ENCODE measurements around the gene FAM3C. TPM values are rescaled to one million over a fixed set of nuclear protein-coding genes. Genes with fewer than 3 reads are reported as not detected.

Gene FAM3C
- total and polyA plus RNA-seq, 2 experiments from 2014 or later = 33.9 to 60.3 TPM

- TF ChIP-seq ZNF331 (CRISPR knock-in tag; IDR thresholded peaks at IDR 0.05; ENCODE audit: low read depth) (no peak), EZH2 (IDR thresholded peaks at IDR 0.05; ENCODE audit: low read depth, unreplicated experiment) (no peak), EZH2phosphoT487 (IDR thresholded peaks at IDR 0.05; ENCODE audit: unreplicated experiment) (no peak)
These were observed 13.6 kb downstream of the FAM3C start (continued) for GRCh38 chr7:121382473-121382872.

- Mint-ChIP-seq H3K4me3 (no peak overlapping the region), H3K27me3 (ENCODE audit: insufficient read depth, low read depth, poor library complexity) (no peaks in the 10 kb centered on the region), H3K36me3 (ENCODE audit: low read depth) (peaks cover 9% of the 10 kb centered on the region; the same call in 2 of the 3 replicates), H3K27ac (no peak overlapping the region), H3K9me3 (no peaks in the 10 kb centered on the region), H3K4me1 (no peaks in the 10 kb centered on the region; the same call in 1 of the 3 replicates)
- H3F3A ChIP-seq (replicated peaks; ENCODE audit: low read depth) = no peaks in the 10 kb centered on the region
- H3K27me3 ChIP-seq (ENCODE audit: insufficient read depth) = no peaks in the 10 kb centered on the region
- no peak overlapping the region for H3K4me2 ChIP-seq
- H3K27ac ChIP-seq (ENCODE audit: low read depth) = no peak overlapping the region
- no peaks in the 10 kb centered on the region for H3K9me2 ChIP-seq (ENCODE audit: insufficient read depth)
- no peaks in the 10 kb centered on the region for H3K4me1 ChIP-seq (ENCODE audit: insufficient read depth)
- peaks cover 9% of the 10 kb centered on the region for H3K36me3 ChIP-seq (ENCODE audit: insufficient read depth)
- H3K4me3 ChIP-seq = no peak overlapping the region
- DNase-seq (ENCODE audit: low spot score) (no peak), ATAC-seq (no peak)
- no peaks in the 10 kb centered on the region for H4K20me1 ChIP-seq (replicated peaks; ENCODE audit: insufficient read depth)
- H3K79me2 ChIP-seq (replicated peaks; ENCODE audit: insufficient read depth) = peaks cover 41% of the 10 kb centered on the region
- TF ChIP-seq EZH2phosphoT487 (IDR thresholded peaks at IDR 0.05; ENCODE audit: unreplicated experiment) (no peak), CREB1 (CRISPR knock-in tag; IDR thresholded peaks at IDR 0.05; ENCODE audit: low read depth) (no peak), NANOG (IDR thresholded peaks at IDR 0.05; ENCODE audit: borderline replicate concordance) (no peak), STAT1 (IDR thresholded peaks at IDR 0.05; ENCODE audit: unreplicated experiment) (no peak)
- no peak overlapping the region for H2AFZ ChIP-seq
These were observed 16.2 kb downstream of the FAM3C start for GRCh38 chr7:121379930-121380329.

GRCh38 chr7:121376979-121377378 is 19.1 kb downstream of the FAM3C start:
- H2AFZ ChIP-seq = no peak overlapping the region
- H3K4me3 ChIP-seq = no peak overlapping the region
- H3K79me2 ChIP-seq (replicated peaks; ENCODE audit: insufficient read depth) = peaks cover 12% of the 10 kb centered on the region
- no peaks in the 10 kb centered on the region for H3K4me1 Mint-ChIP-seq
- DNase-seq (ENCODE audit: low spot score) (no peak), ATAC-seq (no peak)
- H3K27me3 Mint-ChIP-seq (ENCODE audit: insufficient read depth, low read depth, poor library complexity) = no peaks in the 10 kb centered on the region
- no peaks in the 10 kb centered on the region for H3F3A ChIP-seq (replicated peaks; ENCODE audit: low read depth)
- H3K27ac ChIP-seq (ENCODE audit: low read depth) = no peak overlapping the region
- H3K9me3 Mint-ChIP-seq = no peaks in the 10 kb centered on the region
- H3K9me2 ChIP-seq (ENCODE audit: insufficient read depth) = no peaks in the 10 kb centered on the region
- no peak overlapping the region for H3K4me3 Mint-ChIP-seq
- no peaks in the 10 kb centered on the region for H4K20me1 ChIP-seq (replicated peaks; ENCODE audit: insufficient read depth)
- peaks cover 9% of the 10 kb centered on the region for H3K36me3 ChIP-seq (ENCODE audit: insufficient read depth)
- H3K4me2 ChIP-seq = no peak overlapping the region
- H3K4me1 ChIP-seq (ENCODE audit: insufficient read depth) = no peaks in the 10 kb centered on the region
- no peaks in the 10 kb centered on the region for H3K27me3 ChIP-seq (ENCODE audit: insufficient read depth)
- no peak overlapping the region for H3K27ac Mint-ChIP-seq
- H3K36me3 Mint-ChIP-seq (ENCODE audit: low read depth) = peaks cover 9% of the 10 kb centered on the region; the same call in 2 of the 3 replicates
- no peak for TF ChIP-seq POLR2AphosphoS5 (IDR thresholded peaks at IDR 0.05; ENCODE audit: low read depth)
- TF ChIP-seq ZNF331 (CRISPR knock-in tag; IDR thresholded peaks at IDR 0.05; ENCODE audit: low read depth) = no peak
- no peak for TF ChIP-seq ETS1 (IDR thresholded peaks at IDR 0.05)
- TF ChIP-seq REST (IDR thresholded peaks at IDR 0.05; ENCODE audit: unreplicated experiment) = no peak
- TF ChIP-seq CREB1 (CRISPR knock-in tag; IDR thresholded peaks at IDR 0.05; ENCODE audit: low read depth) = no peak
- TF ChIP-seq CTCF (conservative IDR thresholded peaks at IDR 0.05; ENCODE audit: low read depth in 2 of 2) = no peak

All from GM23338 (cell line).